Effector memory CD8-positive, alpha-beta T cell (primary cell): ENCODE data around the gene SAPCD2.

Source experiments
- ATAC-seq: fragments of 150-1000 bp; cut with Tn5 transposase; replicated peaks from 2 replicates; pipeline ENCODE4 v1.10.0; 2021; ENCODE audit warnings: mild to moderate bottlenecking, moderate library complexity
- DNase-seq, 3 experiments: peaks; one replicate each; pipeline ENCODE4 v3.0.0; 2021
- H3K27ac Mint-ChIP-seq, 2 donors: one replicate each; pipeline ENCODE4 v1.8.0; 2022; ENCODE audit warnings: mild to moderate bottlenecking in 2 of 2, mixed read lengths in 2 of 2, moderate library complexity in 2 of 2
- H3K27me3 Mint-ChIP-seq, 2 donors: one replicate each; pipeline ENCODE4 v1.8.0; 2022; ENCODE audit warnings: mixed read lengths in 2 of 2
- H3K36me3 Mint-ChIP-seq: one replicate; pipeline ENCODE4 v1.8.0; 2022; ENCODE audit warnings: mild to moderate bottlenecking, moderate library complexity, mixed read lengths; ENCODE audit not compliant: insufficient read depth
- H3K4me1 Mint-ChIP-seq, 2 donors: one replicate each; pipeline ENCODE4 v1.8.0; 2022; ENCODE audit warnings: low read depth in 2 of 2, mixed read lengths in 2 of 2
- H3K4me3 Mint-ChIP-seq, 2 donors: one replicate each; pipeline ENCODE4 v1.8.0; 2022; ENCODE audit warnings: mild to moderate bottlenecking in 2 of 2, mixed read lengths in 2 of 2, moderate library complexity in 2 of 2
- H3K9me3 Mint-ChIP-seq, 2 donors: one replicate each; pipeline ENCODE4 v1.8.0; 2022; ENCODE audit warnings: mixed read lengths in 2 of 2

SAPCD2 gene

DNA sequence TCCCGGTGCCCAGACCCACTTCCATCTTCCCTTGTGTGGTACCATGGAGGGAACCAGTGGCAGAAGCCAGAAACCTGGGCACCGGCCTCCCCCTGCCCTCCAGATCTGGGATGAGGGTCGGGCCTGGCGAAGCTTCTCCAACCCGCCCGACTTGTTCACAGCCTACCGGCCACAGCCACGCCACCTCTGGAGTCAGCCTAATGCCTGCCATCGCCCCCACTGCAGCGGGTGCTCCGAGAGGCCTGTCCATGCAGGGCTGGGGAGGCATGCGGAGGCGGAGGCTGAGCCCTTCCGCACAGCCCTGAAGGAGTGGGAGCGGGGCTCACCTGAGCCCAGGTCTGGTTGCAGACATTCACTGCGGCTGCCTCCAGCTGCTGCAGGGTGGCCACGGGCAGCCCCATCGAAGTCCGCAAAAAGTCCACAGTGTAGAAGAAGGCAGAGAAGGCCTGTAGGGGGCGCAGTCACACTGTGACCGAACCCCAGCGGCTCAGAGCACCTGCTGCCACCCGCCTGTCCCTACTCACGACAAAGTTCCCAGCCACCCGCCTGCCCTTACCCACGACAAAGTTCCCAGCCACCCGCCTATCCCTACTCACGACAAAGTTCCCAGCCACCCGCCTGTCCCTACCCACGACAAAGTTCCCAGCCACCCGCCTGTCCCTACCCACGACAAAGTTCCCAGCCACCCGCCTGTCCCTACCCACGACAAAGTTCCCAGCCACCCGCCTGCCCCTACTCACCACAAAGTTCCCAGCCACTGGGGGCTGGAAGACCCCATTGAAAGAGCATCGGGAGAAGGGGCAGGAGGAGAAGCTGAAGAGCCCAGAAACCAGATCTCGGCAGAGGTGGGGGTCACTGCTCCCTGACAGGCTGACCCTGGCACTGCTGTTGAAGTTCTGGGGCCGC is 20.6 kb downstream of the SAPCD2 start:
- H3K4me1 Mint-ChIP-seq, result peaks cover 5 to 12% of the 10 kb centered on the region in 2 donors
- ATAC-seq, result peak; percentile 40
- peaks cover 21% of the 10 kb centered on the region for H3K36me3 Mint-ChIP-seq
- H3K9me3 Mint-ChIP-seq, result no peaks in the 10 kb centered on the region
- H3K27ac Mint-ChIP-seq, result peak overlapping the region in 1 of 2 donors; percentile 76
- peak in 2 of 3 experiments; percentile 46 to 47 for DNase-seq
- H3K4me3 Mint-ChIP-seq, result no peak overlapping the region
- H3K27me3 Mint-ChIP-seq, result peaks cover 26 to 58% of the 10 kb centered on the region in 2 donors

DNA sequence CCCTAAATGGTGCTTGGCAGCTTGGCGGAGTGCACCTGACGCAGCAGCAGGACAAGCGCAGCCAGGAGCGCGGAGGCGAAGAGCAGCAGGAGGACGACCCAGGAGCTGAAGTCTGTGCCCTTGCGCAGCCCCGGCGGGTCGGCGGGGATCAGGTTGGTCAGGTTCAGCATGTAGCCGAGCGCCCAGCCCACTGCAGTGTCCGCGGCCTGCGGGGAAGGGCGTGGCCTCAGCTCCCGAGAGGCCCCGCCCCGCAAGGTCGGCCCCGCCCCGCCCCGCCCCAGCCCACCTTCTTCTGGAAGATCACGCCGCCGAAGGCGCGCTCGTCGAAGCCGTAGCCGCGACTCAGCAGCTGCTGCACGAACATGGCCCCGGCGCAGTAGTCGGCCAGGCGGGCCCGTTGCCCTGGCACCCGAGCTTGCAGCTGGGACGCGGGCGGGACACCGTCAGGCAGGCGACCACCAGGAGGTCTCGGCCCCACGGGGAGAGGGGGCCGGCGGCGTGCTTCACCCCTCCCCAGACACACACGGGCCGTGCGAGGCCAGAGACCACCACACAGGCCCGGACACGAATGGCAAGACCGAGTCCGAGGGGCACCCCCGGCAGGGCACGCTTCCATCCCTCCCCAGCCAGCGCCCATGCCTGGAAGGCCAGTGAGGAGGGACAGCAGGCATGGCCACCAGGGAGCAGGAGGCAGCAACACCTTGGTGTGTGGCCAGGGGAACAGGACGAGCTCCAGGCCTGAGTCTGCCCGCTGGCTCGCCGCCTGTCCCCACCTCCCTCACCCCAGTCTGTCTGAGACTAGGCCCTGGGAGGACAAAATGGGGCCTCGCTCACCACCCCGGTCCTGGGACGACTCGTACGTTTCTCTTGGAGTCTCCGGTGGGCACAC is 21.5 kb downstream of the SAPCD2 start:
- Mint-ChIP-seq H3K4me1 (peaks cover 7 to 15% of the 10 kb centered on the region in 2 donors), H3K36me3 (peaks cover 21% of the 10 kb centered on the region), H3K4me3 (no peak overlapping the region), H3K27ac (no peak overlapping the region), H3K9me3 (no peaks in the 10 kb centered on the region), H3K27me3 (peaks cover 31 to 63% of the 10 kb centered on the region in 2 donors)
- DNase-seq, result no peak
- no peak for ATAC-seq

DNA sequence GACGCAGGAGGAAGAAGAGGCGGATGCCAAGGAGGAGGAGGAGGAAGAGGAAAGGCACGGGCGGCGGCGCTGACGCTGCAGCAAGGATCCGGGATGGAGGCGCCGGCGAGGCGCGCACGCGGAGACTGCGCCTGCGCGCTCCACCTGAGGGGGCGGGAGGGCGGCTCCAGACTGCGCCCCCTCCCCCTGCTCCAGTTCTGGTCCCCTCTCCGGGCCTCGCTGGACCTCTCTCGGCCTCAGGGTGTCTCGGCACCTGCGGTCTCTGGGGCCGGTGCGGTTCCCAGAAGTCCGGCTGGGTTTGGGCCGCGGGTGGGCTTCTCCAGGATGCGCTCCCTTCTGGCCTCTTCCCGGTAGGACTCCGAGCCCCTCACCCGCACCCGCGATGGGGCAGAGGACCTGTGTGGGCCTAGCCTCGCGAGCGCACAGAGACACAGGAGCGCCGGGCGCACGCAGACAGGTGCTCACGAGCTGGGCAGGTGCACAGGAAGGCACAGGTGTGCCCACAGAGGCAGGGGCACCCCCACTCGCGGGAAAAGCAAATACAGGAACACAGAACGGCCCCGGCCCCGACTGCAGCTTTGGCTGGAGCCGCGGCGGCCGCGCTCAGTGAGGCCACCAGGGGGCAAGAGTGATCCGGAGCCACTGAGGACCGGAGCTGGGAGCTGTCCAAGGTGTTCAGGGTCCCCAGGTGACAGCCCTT is 24.1 kb downstream of the SAPCD2 start, which contains the start of gene NPDC1:
NPDC1 (minus strand) TSS at position 90 of the 700 bp plus-strand sequence. CDS start 188 bp downstream, outside the sequence.
- H3K36me3 Mint-ChIP-seq, result peaks cover 28% of the 10 kb centered on the region
- no peak within 1 kb of the TSS for H3K27ac Mint-ChIP-seq

DNA sequence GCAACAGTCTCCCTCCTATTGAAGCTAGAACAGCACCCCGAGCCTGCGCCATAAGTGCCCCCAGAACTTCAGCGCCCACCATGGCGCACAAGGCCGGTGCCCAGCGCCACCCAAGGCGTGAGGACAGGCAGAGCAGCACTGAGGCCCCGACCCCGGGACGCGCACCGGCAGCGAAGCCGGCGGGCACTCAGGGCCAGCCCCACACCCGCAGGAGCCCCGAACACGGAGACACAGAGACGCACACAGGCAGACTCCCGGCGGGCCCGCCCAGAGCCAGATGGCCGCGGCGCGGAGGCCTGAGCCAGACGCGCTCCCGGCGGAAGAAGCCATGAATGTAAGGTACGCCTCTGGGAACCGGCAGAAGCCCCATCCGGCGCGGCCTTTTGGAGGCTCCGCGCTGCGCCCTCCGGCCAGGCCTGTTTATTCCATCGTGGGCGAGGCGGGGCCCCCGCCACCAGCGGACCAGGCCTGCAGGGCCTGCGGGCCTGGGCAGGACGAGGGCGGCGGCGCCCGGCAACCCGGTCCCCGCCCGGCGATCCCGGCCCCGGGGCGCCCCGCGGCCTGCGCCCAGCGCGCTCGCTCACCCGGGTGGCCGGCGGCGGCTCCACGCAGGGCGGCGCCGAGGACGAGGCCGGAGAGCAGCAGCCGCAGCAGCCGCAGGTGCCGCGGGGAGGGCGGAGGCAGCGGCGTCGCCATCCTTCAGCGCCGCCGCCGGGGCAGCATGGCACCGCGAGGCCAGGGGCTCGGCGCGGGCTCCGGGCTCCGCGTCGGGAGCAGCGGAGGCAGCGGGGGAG is 24.9 kb downstream of the SAPCD2 start:
- ATAC-seq, result peak; percentile 31
- peaks cover 7 to 21% of the 10 kb centered on the region in 2 donors for H3K4me1 Mint-ChIP-seq
- peaks cover 27 to 43% of the 10 kb centered on the region in 2 donors for H3K27me3 Mint-ChIP-seq
- no peak for DNase-seq
- H3K9me3 Mint-ChIP-seq, result no peaks in the 10 kb centered on the region
- H3K4me3 Mint-ChIP-seq, result peak overlapping the region; percentile 71 to 82
- H3K27ac Mint-ChIP-seq, result no peak overlapping the region
- H3K36me3 Mint-ChIP-seq, result peaks cover 28% of the 10 kb centered on the region

More for the DNA sequence above, 24.1 kb downstream of the SAPCD2 start, which contains the start of gene NPDC1:
- Mint-ChIP-seq H3K4me3 (peak within 1 kb of the TSS; percentile 71 to 82), H3K4me1 (peaks cover 7 to 21% of the 10 kb centered on the region in 2 donors), H3K27me3 (peaks cover 27 to 48% of the 10 kb centered on the region in 2 donors), H3K9me3 (no peaks in the 10 kb centered on the region)
- ATAC-seq (peak; percentile 83), DNase-seq (peak; percentile 78 to 82 (median 78))

DNA sequence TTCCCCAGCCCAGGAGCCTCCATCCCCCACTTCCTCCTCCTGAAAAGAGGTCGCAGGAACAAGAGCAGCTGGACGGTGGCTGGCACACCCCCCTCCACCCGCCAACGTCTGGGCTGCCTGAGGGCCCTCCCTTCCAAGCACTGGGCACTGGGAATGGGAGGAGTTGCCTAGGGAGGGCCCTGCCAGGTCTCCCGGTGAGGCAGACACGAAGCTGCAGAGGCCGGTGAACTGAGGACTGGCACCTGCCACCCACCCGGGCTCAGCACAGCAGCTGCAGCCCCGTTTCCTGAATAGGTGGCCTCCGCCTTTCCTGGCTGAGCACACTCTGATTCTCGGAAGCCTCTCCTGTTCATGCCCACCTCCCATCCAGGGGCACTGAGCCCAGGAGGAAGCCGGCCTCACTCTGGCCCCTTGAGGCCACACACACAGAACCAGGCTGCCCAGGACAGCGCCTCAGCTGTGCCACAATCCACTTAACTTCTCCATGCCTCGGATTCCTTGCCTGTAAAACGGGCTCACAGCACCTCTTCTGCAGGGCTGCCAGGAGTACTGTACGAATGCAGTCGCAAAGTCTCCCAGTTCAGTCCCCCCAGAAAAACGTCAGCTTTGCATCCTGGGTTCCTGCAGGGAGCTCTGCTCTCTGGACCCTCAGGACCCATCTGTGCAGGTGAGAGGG is 25.7 kb downstream of the SAPCD2 start:
- Mint-ChIP-seq H3K4me3 (peak overlapping the region; percentile 71 to 82), H3K27me3 (peaks cover 21 to 34% of the 10 kb centered on the region in 2 donors), H3K27ac (no peak overlapping the region), H3K36me3 (peaks cover 23% of the 10 kb centered on the region), H3K9me3 (no peaks in the 10 kb centered on the region), H3K4me1 (peaks cover 7 to 19% of the 10 kb centered on the region in 2 donors)
- DNase-seq, result no peak
- peak; percentile 19 for ATAC-seq

DNA sequence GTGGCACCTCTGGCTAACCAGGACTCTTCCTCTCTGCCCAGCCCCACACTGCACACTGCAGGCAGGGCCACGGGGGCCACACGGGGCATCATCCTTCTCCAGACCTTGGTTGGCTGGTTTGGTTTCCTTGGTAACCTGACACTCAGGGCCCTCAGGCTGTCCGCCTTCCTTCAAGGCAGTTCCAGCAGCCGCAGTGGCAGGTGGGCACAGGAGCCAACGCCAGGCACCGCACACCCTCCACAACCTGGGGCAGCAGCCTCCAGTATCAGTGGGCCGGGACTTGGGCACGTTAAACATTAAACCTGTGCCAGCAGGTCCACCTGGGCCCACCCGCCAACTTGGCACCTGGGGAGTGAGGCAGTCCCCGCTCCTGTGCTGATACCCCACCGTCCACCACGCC is 26.3 kb downstream of the SAPCD2 start:
- Mint-ChIP-seq H3K27ac (no peak overlapping the region), H3K4me3 (peak overlapping the region; percentile 71 to 82), H3K4me1 (peaks cover 7 to 18% of the 10 kb centered on the region in 2 donors), H3K27me3 (peaks cover 18 to 30% of the 10 kb centered on the region in 2 donors), H3K9me3 (no peaks in the 10 kb centered on the region), H3K36me3 (peaks cover 21% of the 10 kb centered on the region)
- ATAC-seq (no peak), DNase-seq (no peak)

DNA sequence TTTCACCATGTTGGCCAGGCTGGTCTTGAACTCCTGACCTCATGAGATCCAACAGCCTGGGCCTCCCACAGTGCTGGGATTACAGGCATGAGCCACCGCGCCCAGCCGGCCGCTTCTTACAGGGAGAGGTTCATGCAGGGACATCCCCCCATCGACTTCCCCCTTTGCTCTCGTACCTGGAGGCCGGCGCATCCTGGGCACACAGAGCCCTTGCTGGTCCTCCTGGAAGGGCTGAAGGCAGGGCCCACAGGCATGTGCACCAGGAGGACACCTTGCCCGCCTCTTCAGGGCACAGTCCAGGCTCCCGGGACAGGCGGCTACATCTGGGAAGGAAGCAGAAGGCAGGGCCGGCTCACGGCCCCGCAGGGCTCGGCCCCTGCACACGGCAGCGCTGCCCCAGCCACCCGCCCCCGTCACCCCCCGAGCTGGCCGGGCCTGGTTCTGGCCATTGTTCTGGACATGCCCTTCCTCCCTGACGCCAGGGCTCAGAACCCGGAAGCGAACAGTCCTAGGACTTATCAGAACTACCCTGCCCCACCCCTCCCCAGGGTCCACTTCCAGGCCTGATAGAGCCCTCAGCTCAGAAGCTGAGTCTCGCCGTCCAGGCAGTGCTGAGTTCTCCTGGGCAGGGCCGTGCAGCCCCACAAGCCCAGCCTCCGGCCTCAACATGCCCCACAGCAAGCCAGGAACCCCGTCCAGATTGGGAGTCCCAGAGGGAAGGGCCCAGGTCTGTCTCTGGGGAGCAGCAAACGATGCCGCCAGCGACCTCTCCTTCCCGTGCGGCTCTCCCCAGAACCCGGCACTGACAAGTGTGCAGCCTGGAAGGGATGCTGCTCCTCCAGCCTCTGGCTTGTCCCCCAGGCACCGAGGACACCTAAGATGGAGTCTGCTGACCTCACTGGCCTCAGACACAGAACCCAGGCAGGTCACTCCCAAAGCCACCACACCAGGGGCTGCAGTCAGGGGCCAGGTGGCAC is 27.3 kb downstream of the SAPCD2 start:
- Mint-ChIP-seq H3K27me3 (peaks cover 15 to 28% of the 10 kb centered on the region in 2 donors), H3K36me3 (peaks cover 18% of the 10 kb centered on the region), H3K9me3 (no peaks in the 10 kb centered on the region), H3K27ac (no peak overlapping the region), H3K4me3 (peak overlapping the region in 1 of 2 donors; percentile 82), H3K4me1 (peaks cover 7 to 18% of the 10 kb centered on the region in 2 donors)
- no peak for ATAC-seq
- DNase-seq, result no peak

DNA sequence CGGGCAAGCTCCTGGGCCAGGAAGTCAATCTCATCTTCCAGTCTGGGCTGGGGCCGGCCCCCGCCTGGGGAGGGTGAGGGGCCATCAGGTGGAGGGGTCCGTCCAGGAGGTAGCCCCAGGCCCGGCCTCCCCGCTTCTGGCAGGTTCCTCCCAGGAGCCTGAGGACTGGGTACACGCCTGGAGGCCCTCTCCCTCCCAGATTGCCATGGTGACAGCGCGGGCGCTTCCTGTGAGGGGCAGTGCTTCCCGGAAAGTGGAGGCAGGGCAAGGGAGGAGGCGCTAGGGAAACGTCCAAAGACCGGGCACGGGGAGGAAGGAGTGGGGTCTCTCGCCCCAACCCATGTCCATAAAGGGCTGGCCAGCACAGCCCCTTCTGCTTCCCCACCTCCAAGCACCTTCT is 29.2 kb downstream of the SAPCD2 start:
- no peak overlapping the region for H3K27ac Mint-ChIP-seq
- H3K4me3 Mint-ChIP-seq, result no peak overlapping the region
- H3K9me3 Mint-ChIP-seq, result no peaks in the 10 kb centered on the region
- ATAC-seq (no peak), DNase-seq (no peak)
- peaks cover 7 to 15% of the 10 kb centered on the region in 2 donors for H3K4me1 Mint-ChIP-seq
- peaks cover 10% of the 10 kb centered on the region in 2 donors for H3K27me3 Mint-ChIP-seq
- peaks cover 17% of the 10 kb centered on the region for H3K36me3 Mint-ChIP-seq

DNA sequence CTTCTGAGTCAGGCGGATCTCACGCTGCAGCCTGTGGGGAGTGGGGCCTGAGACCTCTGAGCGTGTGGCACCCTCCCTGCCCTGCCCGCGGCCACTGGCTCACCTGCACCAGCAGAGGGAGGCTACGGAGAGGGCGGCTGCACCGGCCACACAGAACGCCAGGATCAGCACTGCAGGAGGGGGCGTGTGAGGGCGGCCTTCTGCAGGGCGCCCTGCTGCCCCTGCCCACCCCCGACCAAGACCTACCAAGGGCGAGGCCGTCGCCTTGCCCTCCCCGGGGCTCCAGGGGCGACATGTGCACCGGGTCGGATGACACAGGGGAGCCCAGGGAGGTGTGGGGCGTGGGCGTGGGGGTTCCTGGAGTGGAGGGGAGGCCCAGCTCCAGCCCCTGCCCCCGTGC is 29.8 kb downstream of the SAPCD2 start:
- no peaks in the 10 kb centered on the region for H3K9me3 Mint-ChIP-seq
- no peak overlapping the region for H3K27ac Mint-ChIP-seq
- H3K4me3 Mint-ChIP-seq, result no peak overlapping the region
- ATAC-seq (no peak), DNase-seq (no peak)
- peaks cover 10% of the 10 kb centered on the region in 2 donors for H3K27me3 Mint-ChIP-seq
- H3K4me1 Mint-ChIP-seq, result peaks cover 7 to 15% of the 10 kb centered on the region in 2 donors
- H3K36me3 Mint-ChIP-seq, result peaks cover 17% of the 10 kb centered on the region

DNA sequence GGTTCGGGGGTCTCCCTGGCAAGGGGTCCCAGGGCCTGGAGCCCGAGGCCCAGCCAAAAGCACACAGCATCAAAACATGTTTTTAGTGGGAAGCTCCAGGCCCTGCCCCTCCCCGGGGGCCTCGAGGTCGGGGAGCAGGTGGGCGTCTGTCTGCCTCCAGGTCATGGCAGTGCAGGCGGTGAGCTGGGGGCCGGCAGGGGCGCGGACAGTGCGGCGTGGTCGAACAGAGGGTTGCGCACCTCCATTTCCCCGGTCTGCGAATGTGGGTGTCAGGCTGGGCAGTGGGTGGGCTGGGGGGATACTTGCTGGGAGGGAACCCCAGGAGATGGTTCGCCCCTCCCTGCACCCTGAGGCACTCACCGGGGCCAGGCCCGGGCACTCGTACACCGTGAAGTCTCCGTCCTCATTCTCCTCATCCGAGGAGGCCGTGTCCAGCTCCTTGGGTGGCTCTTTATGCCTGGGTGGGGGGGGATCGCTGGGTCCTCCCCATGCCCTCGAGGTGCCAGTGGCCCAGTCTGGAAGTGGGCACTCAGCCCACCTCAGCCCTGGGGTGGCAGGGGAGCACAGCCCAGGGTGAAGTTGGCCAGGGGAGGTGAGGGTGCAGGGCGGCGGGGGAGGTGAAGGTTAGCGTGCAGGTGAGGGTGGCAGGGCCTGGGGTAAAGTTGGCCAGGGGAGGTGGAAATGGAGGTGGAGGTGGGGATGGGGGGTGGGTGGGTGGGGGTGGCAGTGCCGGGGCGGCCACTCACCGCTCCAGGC is 30.6 kb downstream of the SAPCD2 start:
- peaks cover 20% of the 10 kb centered on the region for H3K36me3 Mint-ChIP-seq
- no peak for DNase-seq
- H3K27ac Mint-ChIP-seq, result no peak overlapping the region
- ATAC-seq, result no peak
- H3K9me3 Mint-ChIP-seq, result no peaks in the 10 kb centered on the region
- H3K4me3 Mint-ChIP-seq, result no peak overlapping the region
- peaks cover 4 to 5% of the 10 kb centered on the region in 2 donors for H3K27me3 Mint-ChIP-seq
- peaks cover 9 to 16% of the 10 kb centered on the region in 2 donors for H3K4me1 Mint-ChIP-seq
